ENCODE data around the gene FPR3. TPM values are rescaled to one million over a fixed set of nuclear protein-coding genes. Genes with fewer than 3 reads are reported as not detected.

The FPR3 gene
- total and polyA plus RNA-seq, 2 donors (not counting 3 experiments of a cell fraction or from before 2014, with no cell fraction given) = not detected

GRCh38 chr19:51792932-51793331 is 2.0 kb upstream of the FPR3 start:
- FAIRE-seq = no peak

More at GRCh38 chr19:51792932-51793331, 2.0 kb upstream of the FPR3 start:
- TF ChIP-seq CTCF (IDR thresholded peaks at IDR 0.05; ENCODE audit: extremely low read depth in 1 of 2, insufficient read depth in 1 of 2, low read depth in 1 of 2, low read length in 2 of 2) (no peak), GATA2 (IDR thresholded peaks at IDR 0.05; ENCODE audit: insufficient read depth, insufficient read length, low read depth, low read length) (no peak), FOS (IDR thresholded peaks at IDR 0.05; ENCODE audit: borderline replicate concordance, insufficient read depth, low read length) (no peak), MYC (IDR thresholded peaks at IDR 0.05; ENCODE audit: low read depth, low read length) (no peak)
- TF ChIP-seq, protein P1, sequence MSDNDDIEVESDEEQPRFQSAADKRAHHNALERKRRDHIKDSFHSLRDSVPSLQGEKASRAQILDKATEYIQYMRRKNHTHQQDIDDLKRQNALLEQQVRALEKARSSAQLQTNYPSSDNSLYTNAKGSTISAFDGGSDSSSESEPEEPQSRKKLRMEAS (IDR thresholded peaks at IDR 0.05; ENCODE audit: insufficient read depth, insufficient read length) = no peak
- intact Hi-C loops (cut with micrococcal nuclease) = no loop called here
- Histone ChIP-seq H4K20me1 (replicated peaks; ENCODE audit: control insufficient read depth, extremely low read depth, insufficient read depth, low read length) (no peaks in the 10 kb centered on the region), H3K4me1 (ENCODE audit: control insufficient read depth, extremely low read depth, insufficient read depth, low read length) (no peaks in the 10 kb centered on the region), H3K4me2 (ENCODE audit: insufficient read depth, low read length) (no peak overlapping the region), H3K36me3 (ENCODE audit: control insufficient read depth in 2 of 2, extremely low read depth in 1 of 2, insufficient read depth in 2 of 2, low read length in 2 of 2) (no peaks in the 10 kb centered on the region), H3K9me1 (replicated peaks; ENCODE audit: control insufficient read depth, extremely low read depth, insufficient read depth, low read length) (no peaks in the 10 kb centered on the region), H2AFZ (ENCODE audit: low read depth, low read length) (no peak overlapping the region), H3K27me3 (ENCODE audit: control insufficient read depth in 2 of 2, insufficient read depth in 2 of 2, low read length in 2 of 2) (no peaks in the 10 kb centered on the region), H3K9me3 (replicated peaks; ENCODE audit: control insufficient read depth, insufficient read depth, low read length) (peaks cover 2% of the 10 kb centered on the region), H3K4me3 (replicated peaks in 1 of 3; ENCODE audit: insufficient read depth in 1 of 3, low read depth in 1 of 3, low read length in 3 of 3) (no peak overlapping the region), H3K9ac (replicated peaks; ENCODE audit: extremely low read depth, insufficient read depth, low read length) (no peak overlapping the region), H3K27ac (ENCODE audit: insufficient read depth, low read depth, low read length) (no peak overlapping the region), H3K79me2 (ENCODE audit: control insufficient read depth, insufficient read depth, low read length) (no peaks in the 10 kb centered on the region)
- DNase-seq (ENCODE audit: low read depth, low spot score) = no peak
- dilution Hi-C loops (cut with MboI; ENCODE audit: extremely low pct_ligation_motif_present, low sequenced_read_pairs) = no loop called here
- POLR2A ChIA-PET = no interaction called here
- no TSS peak for BruUV-seq (replicated peaks)
- CTCF ChIA-PET = no interaction called here

All from endothelial cell of umbilical vein (primary cell).